HG03520 (cell line): ENCODE data around the gene UBE2D3.

Source experiments
- ATAC-seq: cut with Tn5 transposase; IDR thresholded peaks from one replicate; pipeline ENCODE4 v1.9.1; 2021; ENCODE audit warnings: mild to moderate bottlenecking, moderate library complexity; ENCODE audit not compliant: unreplicated experiment

Gene UBE2D3

GRCh38 chr4:102758241-102759160 is 68.8 kb downstream of the UBE2D3 start:
- no peak for ATAC-seq

DNA sequence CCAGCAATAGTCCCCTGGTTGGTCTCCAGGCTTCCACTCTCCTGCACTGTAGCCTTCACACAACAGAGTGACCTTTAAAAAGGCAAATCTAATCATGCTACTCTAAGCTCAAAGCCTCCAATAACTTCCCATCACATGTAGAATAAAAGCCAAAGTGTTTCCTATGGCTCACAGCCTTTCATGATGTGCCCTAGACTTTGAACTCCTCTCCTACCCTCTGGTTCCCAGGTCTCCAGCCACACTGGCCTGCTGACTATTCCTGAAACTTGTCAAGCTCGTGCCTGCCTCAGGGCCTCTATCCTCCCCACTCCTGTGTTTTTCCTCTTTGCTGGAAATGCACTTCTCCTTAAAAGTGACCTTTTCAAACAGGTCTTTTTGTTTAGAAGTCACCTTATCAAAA is 69.7 kb downstream of the UBE2D3 start:
- ATAC-seq: no peak

DNA sequence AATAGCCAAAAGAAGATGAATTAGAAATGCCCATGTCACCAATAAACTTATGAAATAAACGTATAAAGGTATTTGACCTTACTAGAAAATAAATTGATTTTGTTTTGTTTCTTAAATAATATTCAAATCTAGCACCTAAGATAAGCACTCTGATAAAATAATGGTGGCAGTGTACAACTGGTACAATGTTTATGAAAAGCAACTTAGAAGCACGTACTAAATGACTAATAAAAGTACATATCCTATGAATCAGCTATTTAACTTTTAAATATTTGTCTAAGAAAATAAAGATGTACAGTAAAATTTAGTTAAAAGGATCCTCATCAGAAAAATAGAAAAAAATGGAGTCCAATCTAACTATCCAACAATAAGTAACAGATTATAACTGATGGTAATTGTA is 73.3 kb downstream of the UBE2D3 start:
- no peak for ATAC-seq

- no peak for ATAC-seq
Observed at GRCh38 chr4:102751941-102752340, 75.4 kb downstream of the UBE2D3 start.
